OCI-LY3 (cell line): Measurements from ENCODE around the gene LSM14B.
A peak's percentile ranks its signal among the peaks of the same experiment; 100 is the strongest.

Experiments used
- H2AFZ ChIP-seq: fragments of 200-600, 300-600 bp; shearing (Covaris generic); 2 replicates; pipeline ENCODE4 v1.6.0; 2014; ENCODE audit warnings: antibody characterized with exemption, low read depth, low read length
- H3K27ac ChIP-seq: fragments of 200-600, 300-600 bp; sonication (generic); 2 replicates; pipeline ENCODE4 v1.5.1; 2014; ENCODE audit warnings: mild to moderate bottlenecking, low read length, moderate library complexity, mixed read lengths
- H3K27me3 ChIP-seq: fragments of 200-600, 300-600 bp; sonication (generic); 2 replicates; pipeline ENCODE4 v1.6.1; 2014; ENCODE audit warnings: low read depth, low read length, mixed read lengths
- H3K36me3 ChIP-seq: fragments of 200-600, 300-600 bp; sonication (generic); replicated peaks from 2 replicates; pipeline ENCODE3; 2014; ENCODE audit warnings: low read depth, low read length, mixed read lengths
- H3K4me1 ChIP-seq: fragments of 300-600, 200-600 bp; sonication (generic); 2 replicates; pipeline ENCODE4 v1.6.1; 2014; ENCODE audit warnings: low read length, mixed read lengths
- H3K4me2 ChIP-seq: fragments of 200-600, 300-600 bp; sonication (generic); 2 replicates; pipeline ENCODE4 v1.6.1; 2014; ENCODE audit warnings: low read length, mixed read lengths
- H3K4me3 ChIP-seq: fragments of 300-600, 200-600 bp; sonication (generic); 2 replicates; pipeline ENCODE4 v1.5.1; 2014; ENCODE audit warnings: antibody characterized with exemption, mild to moderate bottlenecking, low read length, moderate library complexity
- H3K79me2 ChIP-seq: fragments of 300-600, 200-600 bp; shearing (Covaris generic); 2 replicates; pipeline ENCODE4 v1.6.1; 2014; ENCODE audit warnings: mild to moderate bottlenecking, low read length, mixed read lengths
- H3K9ac ChIP-seq: fragments of 300-600, 200-600 bp; shearing (Covaris generic); 2 replicates; pipeline ENCODE4 v1.6.0; 2014; ENCODE audit warnings: mild to moderate bottlenecking, low read length, moderate library complexity
- H3K9me3 ChIP-seq: fragments of 200-600, 300-600 bp; shearing (Covaris generic); 2 replicates; pipeline ENCODE4 v1.6.1; 2014; ENCODE audit warnings: low read length, mixed read lengths; ENCODE audit not compliant: insufficient read depth
- H4K20me1 ChIP-seq: fragments of 200-600, 300-600 bp; sonication (generic); 2 replicates; pipeline ENCODE4 v1.6.1; 2016; ENCODE audit warnings: low read length, mixed read lengths; ENCODE audit not compliant: insufficient read depth
- CTCF ChIP-seq: fragments of 200-600, 300-600 bp; sonication (generic); IDR thresholded peaks from 2 replicates; pipeline ENCODE4 v1.5.1; 2014; ENCODE audit warnings: antibody characterized with exemption, low read length, low read depth
- EZH2phosphoT487 ChIP-seq: fragments of 200-600 bp; shearing (Covaris generic); IDR thresholded peaks from 2 replicates; pipeline ENCODE4 v1.6.1; 2018; ENCODE audit warnings: antibody characterized with exemption, mixed run types, low read depth

The LSM14B gene

GRCh38 chr20:62142252-62143080, 20.2 kb downstream of the LSM14B start:
- Histone ChIP-seq H3K4me1 (peaks cover 19% of the 10 kb centered on the region), H3K9ac (peak overlapping the region; percentile 75), H3K27ac (peak overlapping the region; percentile 70), H3K9me3 (no peaks in the 10 kb centered on the region), H3K27me3 (no peaks in the 10 kb centered on the region), H3K36me3 (peaks cover 42% of the 10 kb centered on the region), H3K79me2 (peaks cover 93% of the 10 kb centered on the region), H4K20me1 (peaks cover 71% of the 10 kb centered on the region), H3K4me3 (peak overlapping the region; percentile 84), H3K4me2 (peak overlapping the region; percentile 98), H2AFZ (no peak overlapping the region)
- TF ChIP-seq CTCF = no peak
- TF ChIP-seq EZH2phosphoT487 = no peak

GRCh38 chr20:62143081-62143956, 21.0 kb downstream of the LSM14B start, which contains the start of the genes PSMA7 and SS18L1:
TSS of gene PSMA7 (minus strand) at chr20:62143394. CDS start at chr20:62143303, 91 bp downstream.
TSS of gene SS18L1 (plus strand) at chr20:62143769. CDS start at chr20:62143821, 52 bp downstream.
- Histone ChIP-seq H3K4me3 (peak within 1 kb of the TSS; percentile 84), H2AFZ (no peak within 1 kb of the TSS), H3K79me2 (peaks cover 95% of the 10 kb centered on the region), H4K20me1 (peaks cover 68% of the 10 kb centered on the region), H3K27me3 (no peaks in the 10 kb centered on the region), H3K36me3 (peaks cover 34% of the 10 kb centered on the region), H3K9me3 (no peaks in the 10 kb centered on the region), H3K9ac (peak within 1 kb of the TSS; percentile 75), H3K4me2 (peak within 1 kb of the TSS; percentile 98), H3K4me1 (peaks cover 19% of the 10 kb centered on the region), H3K27ac (peak within 1 kb of the TSS; percentile 70)
- TF ChIP-seq CTCF (no peak), EZH2phosphoT487 (no peak)

DNA sequence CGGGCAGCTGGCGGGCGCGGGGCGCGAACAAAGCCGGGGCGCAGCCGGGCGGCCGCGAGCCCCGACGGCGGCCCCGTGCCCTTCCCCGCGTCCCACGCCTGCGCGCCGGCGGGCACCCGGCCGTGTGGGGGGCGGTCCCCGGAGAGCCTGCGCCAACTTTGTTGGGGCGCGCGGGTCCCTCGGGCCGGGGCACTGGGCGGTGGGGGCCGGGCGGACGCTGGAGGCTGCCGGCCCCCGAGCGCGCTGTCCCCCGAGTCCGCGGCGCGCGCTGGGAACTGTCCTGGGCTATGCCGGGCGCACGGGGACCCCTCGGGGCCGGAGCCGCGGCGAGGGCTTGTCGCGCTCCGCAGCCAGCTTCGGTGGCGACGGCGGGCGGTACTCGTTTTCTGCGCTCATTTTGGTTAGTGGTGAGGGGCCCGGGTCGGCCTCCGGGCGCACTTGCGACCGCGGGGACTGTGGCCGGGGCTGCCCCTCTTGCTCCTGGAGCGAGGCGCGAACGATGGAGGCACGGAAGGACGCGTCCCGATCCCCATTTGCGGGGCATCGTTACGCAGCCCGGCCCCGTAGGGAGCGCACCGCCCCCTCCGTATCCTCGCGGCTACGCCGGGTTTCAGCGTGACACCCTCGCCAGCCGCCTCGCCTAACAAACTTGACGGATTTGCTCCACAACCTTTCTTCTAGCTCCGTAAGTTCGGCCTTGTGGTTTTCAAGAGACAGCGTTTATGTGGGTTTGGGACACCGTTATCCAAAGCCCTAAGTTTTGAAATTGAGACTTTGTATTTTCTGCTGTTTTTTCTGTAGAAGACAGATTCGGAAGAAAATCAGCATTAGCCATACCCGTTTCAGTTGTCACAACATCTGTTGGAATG, 21.9 kb downstream of the LSM14B start:
- peaks cover 28% of the 10 kb centered on the region for H3K36me3 ChIP-seq
- H2AFZ ChIP-seq = no peak overlapping the region
- peak overlapping the region; percentile 69 for H3K9ac ChIP-seq
- peaks cover 19% of the 10 kb centered on the region for H3K4me1 ChIP-seq
- H3K4me2 ChIP-seq = peak overlapping the region; percentile 90
- H4K20me1 ChIP-seq = peaks cover 71% of the 10 kb centered on the region
- no peak overlapping the region for H3K27ac ChIP-seq
- no peaks in the 10 kb centered on the region for H3K27me3 ChIP-seq
- peaks cover 95% of the 10 kb centered on the region for H3K79me2 ChIP-seq
- no peak for TF ChIP-seq CTCF
- no peak for TF ChIP-seq EZH2phosphoT487
- peak overlapping the region; percentile 84 for H3K4me3 ChIP-seq
- no peaks in the 10 kb centered on the region for H3K9me3 ChIP-seq
